Panc1 (cell line): ENCODE measurements around the gene AP5B1. TPM values are rescaled to one million over a fixed set of nuclear protein-coding genes. Genes with fewer than 3 reads are reported as not detected.

ENCODE experiments used
- ATAC-seq: fragments of 200-7000 bp; cut with Tn5 transposase; 2 replicates; pipeline ENCODE4 v1.9.1; 2020; ENCODE audit warnings: mild to moderate bottlenecking, moderate library complexity
- BruUV-seq: library from RNA; stranded (reverse); fragments of 400-500 nt; replicated peaks from 2 replicates; lab custom pipeline; 2021; lab: Mats Ljungman, UMichigan
- CTCF ChIA-PET: fragments of 300-600 bp; sonication (Branson Sonifier 250); formaldehyde crosslinking; loops from one replicate; lab custom pipeline; 2022; ENCODE audit warnings: antibody characterized with exemption; lab: Charles Lee
- POLR2A ChIA-PET: fragments of 300-600 bp; sonication (Branson Sonifier 250); formaldehyde crosslinking; loops from one replicate; lab custom pipeline; 2022; ENCODE audit warnings: antibody characterized with exemption; lab: Charles Lee
- DNase-seq: peaks from one replicate; pipeline ENCODE4 v3.0.0-alpha.2; 2010; ENCODE audit warnings: low read depth, low spot score
- H3K27ac ChIP-seq: 2 replicates; pipeline ENCODE4 v1.5.1; 2011; ENCODE audit warnings: mild to moderate bottlenecking, low read length, inconsistent platforms
- H3K27me3 ChIP-seq: fragments of 200-500 bp; sonication (Bioruptor generic); 2 replicates; pipeline ENCODE4 v1.6.0; 2014; ENCODE audit warnings: low read length, inconsistent platforms; ENCODE audit not compliant: control insufficient read depth, insufficient read depth
- H3K36me3 ChIP-seq: fragments of 200-500 bp; sonication (Bioruptor generic); 2 replicates; pipeline ENCODE4 v1.5.1; 2014; ENCODE audit warnings: inconsistent platforms, mild to moderate bottlenecking, low read length, moderate library complexity; ENCODE audit not compliant: control insufficient read depth, insufficient read depth
- H3K4me1 ChIP-seq: 2 replicates; pipeline ENCODE4 v1.5.1; 2011; ENCODE audit warnings: inconsistent platforms, mild to moderate bottlenecking, low read length, moderate library complexity; ENCODE audit not compliant: control insufficient read depth, insufficient read depth
- H3K4me3 ChIP-seq, 2 experiments: 2 replicates each; pipeline ENCODE4 v1.5.1; 2011 to 2012; ENCODE audit warnings: low read depth in 2 of 2, low read length in 2 of 2, mild to moderate bottlenecking in 2 of 2, inconsistent platforms in 1 of 2, moderate library complexity in 1 of 2
- H3K9me3 ChIP-seq: fragments of 200-500 bp; sonication (Bioruptor generic); 2 replicates; pipeline ENCODE4 v1.5.1; 2014; ENCODE audit warnings: low read depth, mild to moderate bottlenecking, inconsistent platforms, low read length, moderate library complexity; ENCODE audit not compliant: control insufficient read depth, insufficient read depth
- CTCF ChIP-seq: fragments of 450-650 bp; IDR thresholded peaks from 2 replicates; pipeline ENCODE4 v1.5.1; 2017; ENCODE audit warnings: mild to moderate bottlenecking
- POLR2AphosphoS5 ChIP-seq: IDR thresholded peaks from 2 replicates; pipeline ENCODE4 v1.6.1; 2012; ENCODE audit warnings: mild to moderate bottlenecking, low read depth, low read length, moderate library complexity
- REST ChIP-seq, 2 experiments: IDR thresholded peaks; 2 replicates each; pipeline ENCODE4 v1.6.1; 2011 to 2012; ENCODE audit warnings: low read depth in 2 of 2, control low read depth in 1 of 2, low read length in 1 of 2, mild to moderate bottlenecking in 1 of 2, moderate library complexity in 1 of 2; ENCODE audit not compliant: insufficient read depth in 1 of 2
- SIN3A ChIP-seq: IDR thresholded peaks from 2 replicates; pipeline ENCODE4 v1.6.1; 2012; ENCODE audit warnings: low read depth, mild to moderate bottlenecking, low read length, moderate library complexity, borderline replicate concordance; ENCODE audit not compliant: insufficient read depth
- TCF7L2 ChIP-seq: IDR thresholded peaks from 2 replicates; pipeline ENCODE4 v1.6.1; 2011; ENCODE audit warnings: mild to moderate bottlenecking, low read depth, low read length, inconsistent platforms
- in situ Hi-C: cut with HindIII; loops from 2 replicates; pipeline ENCODE4 v1.10.0; 2016; ENCODE audit warnings: low sequenced_read_pairs, low pct_unique_long_range_greater_than_20kb
- intact Hi-C: fragments of 100-400 bp; cut with micrococcal nuclease; formaldehyde crosslinking; loops from one replicate; pipeline ENCODE4 v1.10.0; 2022; ENCODE audit not compliant: unreplicated experiment
- total RNA-seq: library from RNA; stranded (reverse); gene quantifications from one replicate; pipeline ENCODE4 v1.2.1, GENCODE V29; 2021; ENCODE audit not compliant: unreplicated experiment

The AP5B1 gene
- total RNA-seq, 1 experiment from 2014 or later, result 35.0 TPM

- ChIA-PET CTCF (interaction anchor here (0.6 to 1.7 kb wide), 2 partner anchors 20 to 38 kb away, joined by 3 read pairs; no protein-coding TSS in a partner anchor), POLR2A (interaction anchor here (0.6 kb wide), 2 partner anchors 31 to 1301 kb away, joined by 5 read pairs; no protein-coding TSS in a partner anchor)
- H3K4me3 ChIP-seq, result no peak overlapping the region
- H3K4me1 ChIP-seq, result peaks cover 12% of the 10 kb centered on the region
- no peaks in the 10 kb centered on the region for H3K9me3 ChIP-seq
- no TSS peak for BruUV-seq
- in situ Hi-C loops (no loop called here), intact Hi-C loops (loop anchor here (5.0 kb wide), 1 partner anchor 34 kb away; no protein-coding TSS in a partner anchor)
- DNase-seq (no peak), ATAC-seq (no peak)
- TF ChIP-seq SIN3A (no peak), REST (IDR thresholded peaks at IDR 0.05; ENCODE audit: insufficient read depth in 1 of 2, low read depth in 2 of 2, low read length in 1 of 2) (no peak), TCF7L2 (no peak), POLR2AphosphoS5 (no peak), CTCF (no peak)
- peaks cover under 1% of the 10 kb centered on the region; the same call in 1 of the 2 replicates for H3K27me3 ChIP-seq
- peaks cover 3% of the 10 kb centered on the region; the same call in 1 of the 2 replicates for H3K36me3 ChIP-seq
- no peak overlapping the region for H3K27ac ChIP-seq
Measured at GRCh38 chr11:65782816-65783228, 2.0 kb upstream of the AP5B1 start.

GRCh38 chr11:65781962-65782815 is 1.4 kb upstream of the AP5B1 start:
- in situ Hi-C loops, result no loop called here
- DNase-seq, result no peak

More at GRCh38 chr11:65781962-65782815, 1.4 kb upstream of the AP5B1 start:
- CTCF ChIA-PET, result interaction anchor here (0.5 to 1.7 kb wide), 2 partner anchors 25 to 37 kb away, joined by 3 read pairs; no protein-coding TSS in a partner anchor
- no peaks in the 10 kb centered on the region for H3K9me3 ChIP-seq
- POLR2A ChIA-PET, result interaction anchor here (0.6 kb wide), 1 partner anchor 1302 kb away, joined by 5 read pairs; no protein-coding TSS in a partner anchor
- TF ChIP-seq CTCF, result no peak
- no peak for TF ChIP-seq TCF7L2
- TF ChIP-seq REST (IDR thresholded peaks at IDR 0.05; ENCODE audit: insufficient read depth in 1 of 2, low read depth in 2 of 2, low read length in 1 of 2), result no peak
- no peak for TF ChIP-seq POLR2AphosphoS5
- no peak for TF ChIP-seq SIN3A
- intact Hi-C loops, result loop anchor here (5.0 kb wide), 1 partner anchor 35 kb away; no protein-coding TSS in a partner anchor
- no peak overlapping the region for H3K27ac ChIP-seq
- peaks cover 3% of the 10 kb centered on the region; the same call in 1 of the 2 replicates for H3K36me3 ChIP-seq
- no TSS peak for BruUV-seq
- ATAC-seq, result no peak
- no peak overlapping the region for H3K4me3 ChIP-seq
- peaks cover 10% of the 10 kb centered on the region for H3K4me1 ChIP-seq
- no peaks in the 10 kb centered on the region for H3K27me3 ChIP-seq
